C4-2B (cell line): ENCODE results near the gene TELO2.

ENCODE experiments used
- CTCF ChIP-seq: fragments of 450-650 bp; conservative IDR thresholded peaks from 2 replicates; pipeline ENCODE4 v1.5.1; 2017; ENCODE audit warnings: mild to moderate bottlenecking
- ZFX ChIP-seq: fragments of 450-650 bp; IDR thresholded peaks from 2 replicates; pipeline ENCODE4 v1.6.1; 2017

- TF ChIP-seq CTCF (no peak), ZFX (no peak)
Measured at GRCh38 chr16:1481906-1482835, 11.0 kb upstream of the TELO2 start.
